Nephron progenitor cell (in vitro differentiated cells): ENCODE results near the gene CLDN24.

Source experiments
- DNase-seq: peaks from one replicate; pipeline ENCODE4 v3.0.0; 2021
- H3K27ac Mint-ChIP-seq: 2 replicates; pipeline ENCODE4 v1.8.0; 2021; ENCODE audit warnings: mild to moderate bottlenecking, moderate library complexity, mixed read lengths
- H3K27me3 Mint-ChIP-seq: 2 replicates; pipeline ENCODE4 v1.8.0; 2021; ENCODE audit warnings: mild to moderate bottlenecking, low read depth, mixed read lengths; ENCODE audit not compliant: poor library complexity
- H3K36me3 Mint-ChIP-seq: 2 replicates; pipeline ENCODE4 v1.8.0; 2021; ENCODE audit warnings: low read depth, mixed read lengths
- H3K4me1 Mint-ChIP-seq: 2 replicates; pipeline ENCODE4 v1.8.0; 2021; ENCODE audit warnings: mixed read lengths
- H3K4me3 Mint-ChIP-seq: 2 replicates; pipeline ENCODE4 v1.8.0; 2021; ENCODE audit warnings: mild to moderate bottlenecking, moderate library complexity, mixed read lengths
- H3K9me3 Mint-ChIP-seq: 2 replicates; pipeline ENCODE4 v1.8.0; 2021; ENCODE audit warnings: mild to moderate bottlenecking, moderate library complexity, mixed read lengths
- CTCF ChIP-seq: fragments of 200-600 bp; sonication (generic); IDR thresholded peaks from 2 replicates; pipeline ENCODE4 v1.5.0; 2021; ENCODE audit warnings: antibody characterized with exemption

Gene CLDN24

GRCh38 chr4:183344523-183345255, 22.5 kb upstream of the CLDN24 start:
- H3K36me3 Mint-ChIP-seq = no peaks in the 10 kb centered on the region
- no peak overlapping the region for H3K4me3 Mint-ChIP-seq
- DNase-seq = no peak
- TF ChIP-seq CTCF = no peak
- peaks cover 12% of the 10 kb centered on the region for H3K27me3 Mint-ChIP-seq
- H3K27ac Mint-ChIP-seq = peak overlapping the region; percentile 81
- H3K9me3 Mint-ChIP-seq = no peaks in the 10 kb centered on the region
- H3K4me1 Mint-ChIP-seq = peaks cover 15% of the 10 kb centered on the region

- H3K36me3 Mint-ChIP-seq = no peaks in the 10 kb centered on the region
- no peaks in the 10 kb centered on the region for H3K9me3 Mint-ChIP-seq
- H3K4me1 Mint-ChIP-seq = peaks cover 15% of the 10 kb centered on the region
- H3K27me3 Mint-ChIP-seq = peaks cover 16% of the 10 kb centered on the region
- no peak for TF ChIP-seq CTCF
- H3K27ac Mint-ChIP-seq = no peak overlapping the region
- DNase-seq = no peak
- no peak overlapping the region for H3K4me3 Mint-ChIP-seq
These were observed 21.5 kb upstream of the CLDN24 start for GRCh38 chr4:183343730-183344129.

GRCh38 chr4:183342541-183343533, 20.6 kb upstream of the CLDN24 start:
- no peak for TF ChIP-seq CTCF
- Mint-ChIP-seq H3K27ac (no peak overlapping the region), H3K4me1 (peaks cover 15% of the 10 kb centered on the region), H3K36me3 (no peaks in the 10 kb centered on the region), H3K4me3 (no peak overlapping the region), H3K9me3 (peaks cover 4% of the 10 kb centered on the region), H3K27me3 (peaks cover 11% of the 10 kb centered on the region)
- DNase-seq = no peak

- Mint-ChIP-seq H3K36me3 (no peaks in the 10 kb centered on the region), H3K4me3 (no peak overlapping the region), H3K4me1 (peaks cover 9% of the 10 kb centered on the region), H3K9me3 (peaks cover 8% of the 10 kb centered on the region), H3K27ac (no peak overlapping the region), H3K27me3 (peaks cover 7% of the 10 kb centered on the region)
- no peak for DNase-seq
- TF ChIP-seq CTCF = no peak
These were observed 15.6 kb upstream of the CLDN24 start for GRCh38 chr4:183337833-183338232.

GRCh38 chr4:183337349-183337748, 15.1 kb upstream of the CLDN24 start:
- Mint-ChIP-seq H3K36me3 (no peaks in the 10 kb centered on the region), H3K27me3 (peaks cover 9% of the 10 kb centered on the region), H3K27ac (no peak overlapping the region), H3K4me3 (no peak overlapping the region), H3K4me1 (peaks cover 14% of the 10 kb centered on the region), H3K9me3 (peaks cover 8% of the 10 kb centered on the region)
- no peak for TF ChIP-seq CTCF
- DNase-seq = no peak
